ENCODE results near the gene LRRC8D. TPM values are rescaled to one million over a fixed set of nuclear protein-coding genes. Genes with fewer than 3 reads are reported as not detected.

The LRRC8D gene
- total RNA-seq, 1 donor from 2014 or later: 30.6 TPM

DNA sequence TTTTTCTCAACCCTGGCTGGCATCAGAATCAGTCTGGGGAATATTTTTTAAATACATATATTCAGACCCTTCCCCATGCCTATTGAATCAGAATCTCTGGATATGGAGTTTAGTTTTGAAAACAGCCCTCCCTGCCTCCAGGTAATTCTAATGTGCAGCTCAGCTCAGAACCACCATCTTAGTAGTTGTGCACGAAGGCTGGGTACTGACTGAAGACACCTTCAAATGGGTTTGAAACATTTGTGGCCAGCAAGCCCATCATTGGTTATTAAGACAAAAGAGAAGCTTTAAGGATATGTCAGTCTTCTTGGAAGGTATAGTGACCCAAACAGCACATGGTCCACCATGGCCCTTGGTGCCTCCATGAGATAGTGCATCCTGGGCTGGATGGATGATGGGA lies 7.1 kb downstream of the LRRC8D start:
- Histone ChIP-seq H3K4me3 (ENCODE audit: low read depth, low read length) (no peak overlapping the region), H3K27me3 (ENCODE audit: control insufficient read depth, insufficient read depth, low read length) (no peaks in the 10 kb centered on the region), H3K36me3 (ENCODE audit: control insufficient read depth, insufficient read depth, low read length) (no peaks in the 10 kb centered on the region)
- TF ChIP-seq, protein P1, sequence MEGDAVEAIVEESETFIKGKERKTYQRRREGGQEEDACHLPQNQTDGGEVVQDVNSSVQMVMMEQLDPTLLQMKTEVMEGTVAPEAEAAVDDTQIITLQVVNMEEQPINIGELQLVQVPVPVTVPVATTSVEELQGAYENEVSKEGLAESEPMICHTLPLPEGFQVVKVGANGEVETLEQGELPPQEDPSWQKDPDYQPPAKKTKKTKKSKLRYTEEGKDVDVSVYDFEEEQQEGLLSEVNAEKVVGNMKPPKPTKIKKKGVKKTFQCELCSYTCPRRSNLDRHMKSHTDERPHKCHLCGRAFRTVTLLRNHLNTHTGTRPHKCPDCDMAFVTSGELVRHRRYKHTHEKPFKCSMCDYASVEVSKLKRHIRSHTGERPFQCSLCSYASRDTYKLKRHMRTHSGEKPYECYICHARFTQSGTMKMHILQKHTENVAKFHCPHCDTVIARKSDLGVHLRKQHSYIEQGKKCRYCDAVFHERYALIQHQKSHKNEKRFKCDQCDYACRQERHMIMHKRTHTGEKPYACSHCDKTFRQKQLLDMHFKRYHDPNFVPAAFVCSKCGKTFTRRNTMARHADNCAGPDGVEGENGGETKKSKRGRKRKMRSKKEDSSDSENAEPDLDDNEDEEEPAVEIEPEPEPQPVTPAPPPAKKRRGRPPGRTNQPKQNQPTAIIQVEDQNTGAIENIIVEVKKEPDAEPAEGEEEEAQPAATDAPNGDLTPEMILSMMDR (IDR thresholded peaks at IDR 0.05; ENCODE audit: insufficient read depth, low read length, poor library complexity, severe bottlenecking): no peak
- DNase-seq (ENCODE audit: low read depth): no peak

DNA sequence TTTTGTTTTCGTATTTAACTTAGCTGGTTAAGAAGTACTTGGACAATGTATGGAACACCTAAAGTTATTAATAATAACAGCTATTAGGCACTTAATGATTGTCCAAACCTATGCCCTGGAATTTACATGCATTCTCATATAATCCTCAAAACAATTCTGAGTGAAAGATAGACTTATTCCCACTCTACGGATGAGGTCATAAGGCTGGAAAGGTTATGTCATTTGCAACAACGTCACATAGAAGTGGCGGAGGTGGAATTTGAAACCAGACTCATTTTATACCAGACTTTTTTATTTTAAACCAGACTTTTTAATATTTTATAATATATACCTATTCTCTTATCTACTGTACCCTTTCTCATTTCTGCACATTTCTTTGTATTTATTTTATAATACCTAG lies 8.4 kb downstream of the LRRC8D start:
- Histone ChIP-seq H3K4me3 (ENCODE audit: low read depth, low read length) (no peak overlapping the region), H3K36me3 (ENCODE audit: control insufficient read depth, insufficient read depth, low read length) (no peaks in the 10 kb centered on the region), H3K27me3 (ENCODE audit: control insufficient read depth, insufficient read depth, low read length) (no peaks in the 10 kb centered on the region)
- TF ChIP-seq, protein P1 (IDR thresholded peaks at IDR 0.05; ENCODE audit: insufficient read depth, low read length, poor library complexity, severe bottlenecking): no peak
- no peak for DNase-seq (ENCODE audit: low read depth)

DNA sequence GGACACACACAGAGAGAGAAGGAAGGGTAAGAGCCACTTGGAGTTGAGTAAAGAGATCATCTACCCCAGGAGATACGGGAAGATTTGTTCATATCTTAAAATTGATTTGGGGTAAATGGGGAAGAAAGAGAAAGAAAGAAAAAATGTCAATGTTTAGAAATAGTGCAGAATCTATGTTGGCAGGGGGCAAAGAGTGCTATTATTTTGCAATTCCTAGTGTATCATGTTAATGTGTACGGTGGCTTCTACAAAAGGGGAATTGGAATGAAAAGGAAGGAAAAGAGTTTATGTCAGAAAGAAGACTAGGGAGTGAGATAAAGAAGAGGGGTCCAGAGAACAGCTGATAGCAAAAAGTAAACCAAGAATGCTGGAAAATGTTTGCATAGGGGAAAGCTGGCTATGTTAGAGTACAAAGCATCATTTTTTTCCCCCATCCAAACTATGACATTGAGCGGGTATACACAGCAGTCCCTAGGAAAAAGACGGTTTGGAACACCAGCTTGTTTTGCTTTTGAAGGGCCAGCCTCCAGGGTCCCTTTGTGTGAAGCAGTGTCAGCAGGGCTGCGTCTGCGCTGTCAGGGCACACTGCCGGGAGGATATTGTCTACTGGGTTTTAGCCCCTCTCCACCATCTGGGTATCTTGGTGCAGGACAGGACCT lies 10.8 kb downstream of the LRRC8D start:
- H3K27me3 ChIP-seq (ENCODE audit: control insufficient read depth, insufficient read depth, low read length): no peaks in the 10 kb centered on the region
- TF ChIP-seq, protein P1 (IDR thresholded peaks at IDR 0.05; ENCODE audit: insufficient read depth, low read length, poor library complexity, severe bottlenecking): no peak
- DNase-seq (ENCODE audit: low read depth): no peak
- no peak overlapping the region for H3K4me3 ChIP-seq (ENCODE audit: low read depth, low read length)
- H3K36me3 ChIP-seq (ENCODE audit: control insufficient read depth, insufficient read depth, low read length): no peaks in the 10 kb centered on the region

DNA sequence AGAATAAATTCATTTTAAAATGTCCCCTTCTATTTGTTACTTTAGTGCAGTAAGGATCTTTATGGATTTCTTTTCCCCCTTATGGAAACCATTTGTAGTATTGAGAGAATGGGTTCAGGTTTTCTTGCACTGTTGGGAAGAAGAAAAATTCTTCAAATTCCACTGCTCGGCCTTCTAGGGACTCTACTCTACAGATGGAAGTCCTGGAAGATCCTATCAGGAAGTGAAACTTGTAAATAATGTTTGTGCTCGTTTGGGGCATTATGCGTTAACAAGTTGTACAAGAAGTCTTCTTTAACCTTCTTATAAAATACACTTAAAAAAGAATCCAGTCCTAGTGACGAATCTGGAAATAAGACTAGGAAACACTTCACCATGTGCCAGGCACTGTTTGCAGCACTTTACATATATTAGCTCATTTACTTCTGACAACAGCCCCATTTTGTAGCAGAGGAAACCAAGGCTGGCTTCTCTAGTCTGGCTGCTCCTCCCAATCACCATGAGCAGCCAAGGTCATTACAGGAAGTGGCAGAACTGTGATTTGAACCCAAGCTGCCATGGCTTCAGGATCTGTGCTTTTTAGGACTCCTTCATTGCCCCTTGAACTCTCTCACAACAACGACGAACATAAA lies 11.8 kb downstream of the LRRC8D start:
- no peak overlapping the region for H3K4me3 ChIP-seq (ENCODE audit: low read depth, low read length)
- DNase-seq (ENCODE audit: low read depth): no peak
- TF ChIP-seq, protein P1 (IDR thresholded peaks at IDR 0.05; ENCODE audit: insufficient read depth, low read length, poor library complexity, severe bottlenecking): no peak
- H3K36me3 ChIP-seq (ENCODE audit: control insufficient read depth, insufficient read depth, low read length): no peaks in the 10 kb centered on the region
- no peaks in the 10 kb centered on the region for H3K27me3 ChIP-seq (ENCODE audit: control insufficient read depth, insufficient read depth, low read length)

DNA sequence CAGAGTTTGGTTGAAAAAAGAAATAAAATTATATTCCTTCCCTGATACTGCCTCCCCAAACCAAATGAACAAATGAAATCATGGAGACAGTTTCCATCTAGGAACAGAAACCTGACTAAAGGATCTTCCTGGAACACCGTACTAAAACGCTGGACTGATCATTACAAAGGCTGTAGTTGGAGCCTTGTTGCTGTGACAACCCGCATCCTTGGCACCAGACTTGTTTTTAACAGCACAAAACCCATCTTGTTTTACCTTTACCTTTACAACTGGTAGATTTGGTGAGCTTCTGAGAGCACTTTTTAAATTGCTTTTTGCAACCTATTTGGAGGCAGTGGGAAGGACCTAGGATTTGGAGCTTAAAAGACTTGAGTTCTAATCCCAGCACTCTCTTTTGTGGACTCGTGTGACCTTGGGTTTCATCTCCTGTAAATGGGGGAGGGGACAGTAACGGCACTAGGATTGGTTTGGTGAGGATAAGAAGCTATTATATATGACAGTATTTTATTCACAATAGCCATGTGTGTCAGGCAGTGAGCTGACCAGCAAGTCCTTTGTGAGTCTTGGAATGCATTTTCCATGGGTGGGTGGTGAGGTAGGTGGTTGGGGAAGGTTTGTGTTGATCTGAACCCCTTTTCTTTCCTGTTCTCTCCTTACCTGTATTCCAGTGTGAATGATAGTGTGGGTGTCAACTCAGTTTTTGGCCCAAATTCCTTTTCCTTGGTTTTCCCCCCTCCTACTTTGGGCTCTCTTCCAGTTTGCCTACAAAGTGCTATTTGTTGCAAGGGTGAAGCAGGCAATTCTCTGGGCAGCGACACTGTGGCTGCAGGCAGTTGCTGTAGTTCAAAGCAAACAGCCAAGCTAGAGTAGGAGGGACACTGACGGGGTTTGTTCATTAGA lies 12.6 kb downstream of the LRRC8D start:
- no peak for DNase-seq (ENCODE audit: low read depth)
- TF ChIP-seq, protein P1 (IDR thresholded peaks at IDR 0.05; ENCODE audit: insufficient read depth, low read length, poor library complexity, severe bottlenecking): no peak
- H3K4me3 ChIP-seq (ENCODE audit: low read depth, low read length): no peak overlapping the region
- no peaks in the 10 kb centered on the region for H3K36me3 ChIP-seq (ENCODE audit: control insufficient read depth, insufficient read depth, low read length)
- no peaks in the 10 kb centered on the region for H3K27me3 ChIP-seq (ENCODE audit: control insufficient read depth, insufficient read depth, low read length)
